GM20000 (cell line): ENCODE results near the gene UXT.
"Not testable (repeated sequence)": the region's sequence is repeated elsewhere in the genome, so short reads cannot be mapped to it uniquely, and the experiment has no call there.

ENCODE experiments used
- DNase-seq: peaks from one replicate; pipeline ENCODE4 v3.0.0; 2012; ENCODE audit warnings: low spot score
- TF ChIP-seq, protein P1 (sequence below): IDR thresholded peaks from 2 replicates; pipeline ENCODE4 v1.5.1; 2012; ENCODE audit warnings: mild to moderate bottlenecking, control low read depth; ENCODE audit errors: extremely low read depth, missing control alignments

Gene UXT

DNA sequence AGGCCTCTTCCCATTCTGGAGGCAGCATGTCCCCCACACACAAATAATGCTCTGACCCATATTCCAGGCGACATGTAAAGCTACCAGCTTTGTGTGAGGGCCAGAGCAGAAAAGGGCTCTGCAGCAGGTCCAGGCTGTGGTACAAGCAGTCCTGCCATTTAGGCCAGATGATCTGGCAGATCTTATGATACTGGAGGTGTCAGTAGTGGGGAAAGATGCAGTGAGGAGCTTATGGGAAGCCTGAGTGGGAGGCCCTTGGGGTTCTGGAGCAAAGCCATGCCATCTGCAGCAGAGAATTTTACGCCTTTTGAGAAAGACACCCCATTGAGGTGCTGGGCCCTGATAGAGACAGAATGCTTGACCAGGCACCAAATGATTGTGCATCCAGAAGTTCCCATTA is 47.1 kb downstream of the UXT start:
- DNase-seq: no peak
- TF ChIP-seq, protein P1, sequence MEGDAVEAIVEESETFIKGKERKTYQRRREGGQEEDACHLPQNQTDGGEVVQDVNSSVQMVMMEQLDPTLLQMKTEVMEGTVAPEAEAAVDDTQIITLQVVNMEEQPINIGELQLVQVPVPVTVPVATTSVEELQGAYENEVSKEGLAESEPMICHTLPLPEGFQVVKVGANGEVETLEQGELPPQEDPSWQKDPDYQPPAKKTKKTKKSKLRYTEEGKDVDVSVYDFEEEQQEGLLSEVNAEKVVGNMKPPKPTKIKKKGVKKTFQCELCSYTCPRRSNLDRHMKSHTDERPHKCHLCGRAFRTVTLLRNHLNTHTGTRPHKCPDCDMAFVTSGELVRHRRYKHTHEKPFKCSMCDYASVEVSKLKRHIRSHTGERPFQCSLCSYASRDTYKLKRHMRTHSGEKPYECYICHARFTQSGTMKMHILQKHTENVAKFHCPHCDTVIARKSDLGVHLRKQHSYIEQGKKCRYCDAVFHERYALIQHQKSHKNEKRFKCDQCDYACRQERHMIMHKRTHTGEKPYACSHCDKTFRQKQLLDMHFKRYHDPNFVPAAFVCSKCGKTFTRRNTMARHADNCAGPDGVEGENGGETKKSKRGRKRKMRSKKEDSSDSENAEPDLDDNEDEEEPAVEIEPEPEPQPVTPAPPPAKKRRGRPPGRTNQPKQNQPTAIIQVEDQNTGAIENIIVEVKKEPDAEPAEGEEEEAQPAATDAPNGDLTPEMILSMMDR: no peak

DNA sequence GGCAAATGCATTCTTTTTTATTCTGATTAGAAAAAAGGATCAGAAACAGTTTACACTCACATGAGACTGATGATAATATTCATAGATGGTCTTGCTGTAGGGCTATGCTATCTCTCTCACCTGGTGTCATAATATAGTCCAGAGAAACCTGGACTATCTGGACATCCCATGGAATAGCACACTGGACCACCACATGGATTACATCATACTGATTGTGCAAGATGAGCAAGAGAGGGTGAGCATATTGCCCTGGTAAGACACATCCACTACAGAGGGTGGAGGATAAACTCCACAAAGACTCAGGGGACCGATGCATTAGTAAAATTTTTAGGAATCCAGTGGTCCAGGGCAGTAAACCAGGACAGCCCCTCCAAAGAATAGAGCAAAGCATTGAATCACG is 47.5 kb downstream of the UXT start:
- no peak for DNase-seq
- TF ChIP-seq, protein P1: no peak

DNA sequence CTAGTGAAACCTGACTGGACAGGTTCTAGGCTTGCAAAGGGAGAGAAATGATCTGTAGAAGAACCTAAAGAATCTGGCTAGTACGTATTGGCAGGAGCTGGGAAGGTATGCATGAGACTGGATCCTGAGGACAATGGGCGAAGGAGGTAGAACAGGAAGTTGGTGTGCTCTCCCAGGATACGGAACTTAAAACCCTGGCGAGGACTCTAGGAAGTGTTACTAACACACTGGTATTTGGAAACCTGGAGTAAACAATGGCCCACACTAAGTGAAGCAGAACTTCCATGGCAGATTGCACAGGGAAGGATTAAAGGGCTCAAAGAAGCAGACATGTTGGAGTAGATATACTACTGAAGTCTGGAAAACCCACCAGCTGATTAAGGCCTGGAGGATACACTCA is 48.5 kb downstream of the UXT start:
- DNase-seq: no peak
- TF ChIP-seq, protein P1: no peak

DNA sequence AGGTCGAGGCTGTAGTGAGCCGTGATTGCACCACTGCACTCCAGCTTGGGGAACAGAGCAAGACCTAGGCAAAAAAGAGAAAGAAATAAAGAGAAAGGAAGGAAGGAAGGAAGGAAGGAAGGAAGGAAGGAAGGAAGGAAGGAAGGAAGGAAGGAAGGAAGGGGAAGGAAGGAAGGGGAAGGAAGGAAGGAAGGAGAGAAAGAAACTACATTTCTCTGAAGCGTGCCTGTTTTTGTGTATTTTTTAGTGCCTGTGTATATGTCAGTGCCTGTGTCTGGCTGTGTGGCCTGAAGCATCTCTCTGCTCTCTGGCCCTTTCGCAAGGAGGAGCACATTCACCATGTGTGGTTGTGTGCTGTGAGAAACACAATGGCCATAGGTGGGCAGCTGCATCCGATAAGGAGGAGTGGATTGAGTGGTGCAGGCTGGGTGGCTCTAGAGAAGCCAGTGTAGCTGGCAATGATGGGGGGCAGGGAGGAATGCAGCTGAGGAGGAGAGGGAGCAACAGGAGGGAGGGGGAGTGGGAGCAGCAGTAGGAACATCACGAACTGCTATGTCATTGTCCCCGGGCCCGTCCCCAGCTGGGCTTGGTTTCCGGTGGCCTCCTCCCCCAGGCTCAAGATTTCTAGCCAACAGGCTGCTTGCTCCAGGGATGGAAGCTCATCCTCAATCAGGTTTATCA is 50.7 kb downstream of the UXT start:
- no peak for DNase-seq

DNA sequence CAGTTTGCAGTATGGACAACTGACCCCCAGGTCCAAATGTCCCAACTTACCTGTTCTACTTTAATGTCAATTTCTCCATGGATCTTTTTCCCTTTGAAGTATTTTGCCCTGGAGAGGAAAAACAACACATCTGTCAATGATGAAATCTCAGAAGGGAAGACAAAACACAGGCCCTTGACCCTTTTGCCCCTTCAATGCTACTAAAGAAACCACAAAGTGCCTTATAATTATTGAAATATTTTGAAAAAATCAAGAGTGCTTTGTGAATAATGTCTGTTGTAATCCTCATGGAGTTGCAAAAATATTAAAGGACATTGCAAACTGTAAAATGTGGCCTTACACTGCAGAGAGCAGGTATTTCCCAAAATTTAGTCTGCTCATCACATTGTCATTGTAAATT is 51.9 kb downstream of the UXT start:
- TF ChIP-seq, protein P1: no peak
- DNase-seq: no peak

More for the DNA sequence above, 50.7 kb downstream of the UXT start:
- TF ChIP-seq, protein P1: no peak

DNA sequence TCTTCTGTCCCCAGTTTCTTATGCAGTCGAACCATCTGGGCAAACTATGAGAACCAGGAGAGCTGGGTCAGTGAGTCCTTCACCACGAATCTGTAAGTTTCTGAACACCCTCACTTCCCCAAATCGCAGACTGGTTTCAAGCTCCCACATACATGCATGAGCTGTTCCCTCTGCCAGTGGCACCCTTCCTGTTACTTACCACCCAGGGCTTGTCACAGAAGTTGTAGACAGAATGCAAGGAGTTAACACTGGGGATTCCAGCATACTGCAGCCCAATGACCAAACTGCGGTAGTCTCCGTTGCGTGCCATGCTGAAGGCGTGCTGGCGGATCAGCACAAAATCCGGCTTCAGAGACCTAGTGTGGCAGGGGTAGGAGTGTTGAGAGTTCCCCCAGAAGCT is 54.0 kb downstream of the UXT start:
- no peak for DNase-seq
- TF ChIP-seq, protein P1: no peak

DNA sequence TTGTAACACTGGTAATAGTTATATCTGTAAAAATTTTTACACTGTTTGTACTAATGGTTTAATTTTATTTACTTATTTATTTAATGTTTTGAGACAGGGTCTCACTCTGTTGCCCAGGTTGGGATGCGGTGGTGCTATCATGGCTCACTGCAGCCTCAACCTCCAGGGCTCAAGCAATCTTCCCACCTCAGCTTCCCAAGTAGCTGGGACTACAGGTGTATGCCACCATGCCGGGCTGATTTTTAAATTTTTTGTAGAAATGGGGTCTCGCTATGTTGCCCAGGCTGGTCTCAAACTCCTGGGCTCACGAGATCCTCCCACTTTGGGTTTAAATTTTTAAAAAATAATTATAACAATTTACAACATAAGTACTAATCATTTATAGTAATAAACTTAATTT is 55.9 kb downstream of the UXT start:
- not testable (repeated sequence) for DNase-seq
